ENCODE results near the gene TBRG1. TPM values are rescaled to one million over a fixed set of nuclear protein-coding genes. Genes with fewer than 3 reads are reported as not detected.

TBRG1 gene
- total and polyA plus RNA-seq, 2 of the 4 experiments (the other 2 are of a cell fraction): 13.3 to 23.2 TPM

- Histone ChIP-seq H3K9ac (ENCODE audit: low read depth, low read length) (no peak overlapping the region), H3K27ac (ENCODE audit: insufficient read depth, low read length) (no peak overlapping the region), H3K27me3 (ENCODE audit: control insufficient read depth, insufficient read depth, low read length) (no peaks in the 10 kb centered on the region), H2BK5ac (ENCODE audit: low read depth, low read length, poor library complexity, severe bottlenecking) (no peak overlapping the region), H4K20me1 (ENCODE audit: insufficient read depth, low read length) (no peaks in the 10 kb centered on the region), H3K4ac (ENCODE audit: low read depth, low read length) (no peak overlapping the region), H2BK15ac (ENCODE audit: low read depth, low read length) (no peak overlapping the region), H2AK5ac (ENCODE audit: low read depth, low read length) (no peak overlapping the region), H3K23ac (ENCODE audit: low read depth, low read length) (no peak overlapping the region), H3K56ac (ENCODE audit: extremely low read depth, insufficient read depth, low read length) (no peak overlapping the region), H4K91ac (ENCODE audit: insufficient read depth, low read depth, low read length) (no peak overlapping the region), H2BK20ac (ENCODE audit: low read depth, low read length) (no peak overlapping the region), H2AFZ (replicated peaks; ENCODE audit: low read length, poor library complexity) (no peak overlapping the region), H3K4me1 (ENCODE audit: control insufficient read depth, insufficient read depth, low read length) (no peaks in the 10 kb centered on the region), H4K8ac (ENCODE audit: low read depth in 2 of 2, low read length in 2 of 2) (no peak overlapping the region), H4K5ac (ENCODE audit: low read depth, low read length) (no peak overlapping the region), H2AK9ac (replicated peaks; ENCODE audit: low read depth, low read length, poor library complexity) (no peak overlapping the region), H3K4me3 (ENCODE audit: insufficient read depth, low read depth, low read length) (no peak overlapping the region), H3K36me3 (ENCODE audit: control insufficient read depth, insufficient read depth, low read length) (no peaks in the 10 kb centered on the region; the same call in 1 of the 2 replicates), H3K4me2 (ENCODE audit: low read depth, low read length) (no peak overlapping the region), H3K79me1 (ENCODE audit: low read depth in 1 of 2, low read length in 2 of 2) (no peaks in the 10 kb centered on the region), H3K14ac (replicated peaks; ENCODE audit: low read depth, low read length) (no peak overlapping the region), H2BK120ac (ENCODE audit: low read depth, low read length) (no peak overlapping the region), H3K9me3 (ENCODE audit: control insufficient read depth, insufficient read depth, low read length) (no peaks in the 10 kb centered on the region), H3K18ac (ENCODE audit: low read depth, low read length) (no peak overlapping the region), H3K9me1 (ENCODE audit: insufficient read depth, low read length) (no peaks in the 10 kb centered on the region)
- no peak for TF ChIP-seq CTCF (conservative IDR thresholded peaks at IDR 0.05; ENCODE audit: low read depth, low read length)
- no peak for TF ChIP-seq POLR2A (IDR thresholded peaks at IDR 0.05; ENCODE audit: low read depth, low read length)
- TF ChIP-seq, protein P1, sequence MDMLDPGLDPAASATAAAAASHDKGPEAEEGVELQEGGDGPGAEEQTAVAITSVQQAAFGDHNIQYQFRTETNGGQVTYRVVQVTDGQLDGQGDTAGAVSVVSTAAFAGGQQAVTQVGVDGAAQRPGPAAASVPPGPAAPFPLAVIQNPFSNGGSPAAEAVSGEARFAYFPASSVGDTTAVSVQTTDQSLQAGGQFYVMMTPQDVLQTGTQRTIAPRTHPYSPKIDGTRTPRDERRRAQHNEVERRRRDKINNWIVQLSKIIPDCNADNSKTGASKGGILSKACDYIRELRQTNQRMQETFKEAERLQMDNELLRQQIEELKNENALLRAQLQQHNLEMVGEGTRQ (IDR thresholded peaks at IDR 0.05; ENCODE audit: low read depth, low read length): no peak
- TF ChIP-seq RAD21 (IDR thresholded peaks at IDR 0.05; ENCODE audit: low read length): no peak
- TF ChIP-seq MXI1 (IDR thresholded peaks at IDR 0.05; ENCODE audit: borderline replicate concordance, low read depth, low read length): no peak
- TF ChIP-seq RCOR1 (IDR thresholded peaks at IDR 0.05; ENCODE audit: insufficient replicate concordance, low read length): no peak
- no peak for TF ChIP-seq BHLHE40 (IDR thresholded peaks at IDR 0.05; ENCODE audit: low read depth, low read length)
- TF ChIP-seq CEBPB (IDR thresholded peaks at IDR 0.05; ENCODE audit: low read depth, low read length): no peak
- no peak for TF ChIP-seq ELK1 (IDR thresholded peaks at IDR 0.05; ENCODE audit: borderline replicate concordance, low read depth, low read length)
- no peak for TF ChIP-seq MAFK (IDR thresholded peaks at IDR 0.05; ENCODE audit: low read depth, low read length)
- TF ChIP-seq MAZ (IDR thresholded peaks at IDR 0.05; ENCODE audit: borderline replicate concordance, low read depth, low read length): no peak
- TF ChIP-seq FOS (IDR thresholded peaks at IDR 0.05; ENCODE audit: low read depth, low read length): no peak
- TF ChIP-seq NFE2L2 (IDR thresholded peaks at IDR 0.05; ENCODE audit: low read depth, low read length): no peak
- no peak for TF ChIP-seq SMC3 (IDR thresholded peaks at IDR 0.05; ENCODE audit: low read depth, low read length)
- no peak for TF ChIP-seq CHD1 (IDR thresholded peaks at IDR 0.05; ENCODE audit: low read depth, low read length)
- TF ChIP-seq RFX5 (IDR thresholded peaks at IDR 0.05; ENCODE audit: low read depth, low read length): no peak
- intact Hi-C loops (cut with micrococcal nuclease): no loop called here
- DNase-seq (no peak), ATAC-seq (ENCODE audit: low read depth) (no peak)
- in situ Hi-C loops (cut with MboI; ENCODE audit: low sequenced_read_pairs): loop anchor here (25.0 kb wide), 1 partner anchor 748 kb away; no protein-coding TSS in a partner anchor
- POLR2A ChIA-PET (ENCODE audit: unreplicated experiment): no interaction called here
- BruUV-seq (replicated peaks): no TSS peak
- CTCF ChIA-PET: interaction anchor here (0.9 kb wide), 1 partner anchor 130 kb away, joined by 3 read pairs; no protein-coding TSS in a partner anchor
- dilution Hi-C loops (cut with HindIII; ENCODE audit: low sequenced_read_pairs, unreplicated experiment): no loop called here
- WGBS, 2 experiments (ENCODE audit: extremely low coverage in 2 of 2, insufficient read length in 1 of 2): no CpG with 5 or more reads among the region's 2 CpGs
These were observed 41.2 kb downstream of the TBRG1 start for GRCh38 chr11:124663861-124664260.
